Measurements from ENCODE around the gene TMIGD1. TPM values are rescaled to one million over a fixed set of nuclear protein-coding genes. Genes with fewer than 3 reads are reported as not detected.

Gene TMIGD1
- total and polyA plus RNA-seq, 5 donors from 2014 or later, result not detected

GRCh38 chr17:30291543-30292285, 42.1 kb downstream of the TMIGD1 start, which contains the start of gene BLMH:
Gene BLMH, minus strand, starts transcription at chr17:30291944. Its CDS starts 125 bp downstream, at chr17:30291819.
- peak; percentile 82 to 85 for ATAC-seq (ENCODE audit: low read depth in 2 of 2)

GRCh38 chr17:30290696-30291542, 42.9 kb downstream of the TMIGD1 start:
- no peaks in the 10 kb centered on the region for H3K9me3 Mint-ChIP-seq
- peaks cover 0 to 22% (median 17%) of the 10 kb centered on the region in 4 donors for H3K4me1 Mint-ChIP-seq
- Histone ChIP-seq H3K4me3 (ENCODE audit: low read depth, low read length) (peak overlapping the region; percentile 89), H3K27me3 (ENCODE audit: control insufficient read depth, insufficient read depth, low read length) (no peaks in the 10 kb centered on the region), H3K27ac (ENCODE audit: insufficient read depth, low read length, poor library complexity, severe bottlenecking) (no peak overlapping the region), H3K9me3 (ENCODE audit: control insufficient read depth in 2 of 2, low read length in 2 of 2) (no peaks in the 10 kb centered on the region), H3K36me3 (ENCODE audit: control insufficient read depth, insufficient read depth, low read length) (peaks cover 22% of the 10 kb centered on the region), H3K4me1 (ENCODE audit: control insufficient read depth, insufficient read depth, low read length, poor library complexity, severe bottlenecking) (peaks cover 23% of the 10 kb centered on the region)
- peak overlapping the region in 3 of 4 donors; percentile 93 to 95 (median 95) for H3K4me3 Mint-ChIP-seq
- H3K27me3 Mint-ChIP-seq, result no peaks in the 10 kb centered on the region
- ATAC-seq (ENCODE audit: low read depth in 2 of 2) (peak in 1 of 2 donors; percentile 25), DNase-seq (peak in 2 of 3 donors; percentile 11 to 46)
- H3K27ac Mint-ChIP-seq, result peak overlapping the region; percentile 45 to 92 (median 90)
- H3K36me3 Mint-ChIP-seq, result peaks cover 12% of the 10 kb centered on the region

More at GRCh38 chr17:30291543-30292285, 42.1 kb downstream of the TMIGD1 start, which contains the start of gene BLMH:
- H3K27me3 Mint-ChIP-seq, result no peaks in the 10 kb centered on the region
- peaks cover 8% of the 10 kb centered on the region for H3K36me3 Mint-ChIP-seq
- Histone ChIP-seq H3K36me3 (ENCODE audit: control insufficient read depth, insufficient read depth, low read length) (peaks cover 14% of the 10 kb centered on the region), H3K9me3 (ENCODE audit: control insufficient read depth in 2 of 2, low read length in 2 of 2) (no peaks in the 10 kb centered on the region), H3K4me3 (ENCODE audit: low read depth, low read length) (peak within 1 kb of the TSS; percentile 89), H3K27me3 (ENCODE audit: control insufficient read depth, insufficient read depth, low read length) (no peaks in the 10 kb centered on the region), H3K4me1 (ENCODE audit: control insufficient read depth, insufficient read depth, low read length, poor library complexity, severe bottlenecking) (peaks cover 23% of the 10 kb centered on the region), H3K27ac (ENCODE audit: insufficient read depth, low read length, poor library complexity, severe bottlenecking) (peak within 1 kb of the TSS; percentile 20)
- peak; percentile 67 to 85 (median 72) for DNase-seq
- no peaks in the 10 kb centered on the region for H3K9me3 Mint-ChIP-seq
- peaks cover 0 to 22% (median 17%) of the 10 kb centered on the region in 4 donors for H3K4me1 Mint-ChIP-seq
- H3K4me3 Mint-ChIP-seq, result peak within 1 kb of the TSS in 3 of 4 donors; percentile 93 to 95 (median 95)
- peak within 1 kb of the TSS; percentile 45 to 92 (median 90) for H3K27ac Mint-ChIP-seq

DNA sequence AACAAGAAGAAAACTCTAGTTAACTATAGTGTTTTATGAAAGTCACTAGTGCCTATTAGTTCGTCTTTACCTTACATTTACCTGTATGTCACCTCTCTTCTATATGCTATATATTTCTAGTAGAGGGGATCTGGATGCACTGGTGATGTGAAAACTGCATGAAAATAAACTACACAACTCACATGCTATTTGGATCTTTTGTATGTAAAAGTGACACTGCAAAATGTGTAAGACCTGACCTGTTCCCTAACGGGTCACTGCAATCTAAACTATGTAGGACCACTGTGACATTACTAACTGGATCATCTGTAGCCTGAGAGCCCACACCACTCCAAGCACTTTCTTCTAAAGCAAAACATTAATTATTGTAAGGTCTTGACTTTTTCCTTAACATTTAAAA, 43.8 kb downstream of the TMIGD1 start:
- Histone ChIP-seq H3K4me3 (ENCODE audit: low read depth, low read length) (peak overlapping the region; percentile 89), H3K9me3 (ENCODE audit: control insufficient read depth in 2 of 2, low read length in 2 of 2) (no peaks in the 10 kb centered on the region), H3K36me3 (ENCODE audit: control insufficient read depth, insufficient read depth, low read length) (peaks cover 30% of the 10 kb centered on the region), H3K27me3 (ENCODE audit: control insufficient read depth, insufficient read depth, low read length) (no peaks in the 10 kb centered on the region), H3K4me1 (ENCODE audit: control insufficient read depth, insufficient read depth, low read length, poor library complexity, severe bottlenecking) (peaks cover 23% of the 10 kb centered on the region), H3K27ac (ENCODE audit: insufficient read depth, low read length, poor library complexity, severe bottlenecking) (no peak overlapping the region)
- H3K27me3 Mint-ChIP-seq, result no peaks in the 10 kb centered on the region
- DNase-seq, result no peak
- peaks cover 0 to 22% (median 17%) of the 10 kb centered on the region in 4 donors for H3K4me1 Mint-ChIP-seq
- peaks cover 18% of the 10 kb centered on the region for H3K36me3 Mint-ChIP-seq
- no peak for ATAC-seq (ENCODE audit: low read depth in 2 of 2)
- H3K9me3 Mint-ChIP-seq, result no peaks in the 10 kb centered on the region
- no peak overlapping the region for H3K27ac Mint-ChIP-seq
- peak overlapping the region in 3 of 4 donors; percentile 93 to 95 (median 95) for H3K4me3 Mint-ChIP-seq

- no peak overlapping the region for H3K27ac ChIP-seq (ENCODE audit: insufficient read depth, low read length, poor library complexity, severe bottlenecking)
- Mint-ChIP-seq H3K9me3 (no peaks in the 10 kb centered on the region), H3K27ac (no peak overlapping the region), H3K27me3 (no peaks in the 10 kb centered on the region), H3K4me1 (peaks cover 0 to 2% (median 0%) of the 10 kb centered on the region in 4 donors), H3K4me3 (no peak overlapping the region), H3K36me3 (peaks cover 29% of the 10 kb centered on the region)
- H3K9me3 ChIP-seq (ENCODE audit: control insufficient read depth in 2 of 2, low read length in 2 of 2), result no peaks in the 10 kb centered on the region
- ATAC-seq (ENCODE audit: low read depth in 2 of 2) (no peak), DNase-seq (no peak)
- H3K4me1 ChIP-seq (ENCODE audit: control insufficient read depth, insufficient read depth, low read length, poor library complexity, severe bottlenecking), result no peaks in the 10 kb centered on the region
- peaks cover 37% of the 10 kb centered on the region for H3K36me3 ChIP-seq (ENCODE audit: control insufficient read depth, insufficient read depth, low read length)
- no peak overlapping the region for H3K4me3 ChIP-seq (ENCODE audit: low read depth, low read length)
- H3K27me3 ChIP-seq (ENCODE audit: control insufficient read depth, insufficient read depth, low read length), result no peaks in the 10 kb centered on the region
These were observed 54.7 kb downstream of the TMIGD1 start for GRCh38 chr17:30279156-30279555.

DNA sequence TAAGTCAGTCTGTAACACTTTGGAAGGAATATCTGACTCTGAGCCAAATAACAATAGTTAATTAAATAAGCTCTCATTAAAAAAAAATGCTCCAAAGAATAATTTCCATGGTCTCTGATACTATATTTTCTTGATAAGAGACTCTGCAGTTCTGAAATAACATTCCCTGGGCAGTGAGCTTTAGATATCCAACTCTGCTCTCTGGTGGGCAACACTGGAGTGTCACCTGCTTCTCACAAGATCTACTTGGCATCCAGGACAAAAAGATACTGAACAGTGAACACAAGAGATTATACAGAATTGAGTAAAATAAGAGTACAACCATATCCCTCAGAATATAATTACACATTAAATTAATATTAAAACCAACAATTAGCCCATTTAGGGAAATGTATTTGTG, 55.8 kb downstream of the TMIGD1 start:
- Histone ChIP-seq H3K36me3 (ENCODE audit: control insufficient read depth, insufficient read depth, low read length) (peaks cover 45% of the 10 kb centered on the region), H3K9me3 (ENCODE audit: control insufficient read depth in 2 of 2, low read length in 2 of 2) (no peaks in the 10 kb centered on the region), H3K4me3 (ENCODE audit: low read depth, low read length) (no peak overlapping the region), H3K27me3 (ENCODE audit: control insufficient read depth, insufficient read depth, low read length) (no peaks in the 10 kb centered on the region), H3K27ac (ENCODE audit: insufficient read depth, low read length, poor library complexity, severe bottlenecking) (no peak overlapping the region), H3K4me1 (ENCODE audit: control insufficient read depth, insufficient read depth, low read length, poor library complexity, severe bottlenecking) (no peaks in the 10 kb centered on the region)
- DNase-seq (peak in 1 of 3 donors; percentile 23), ATAC-seq (ENCODE audit: low read depth in 2 of 2) (no peak)
- peaks cover 0 to 2% (median 0%) of the 10 kb centered on the region in 4 donors for H3K4me1 Mint-ChIP-seq
- no peaks in the 10 kb centered on the region for H3K27me3 Mint-ChIP-seq
- H3K9me3 Mint-ChIP-seq, result no peaks in the 10 kb centered on the region
- no peak overlapping the region for H3K27ac Mint-ChIP-seq
- peaks cover 39% of the 10 kb centered on the region for H3K36me3 Mint-ChIP-seq
- H3K4me3 Mint-ChIP-seq, result no peak overlapping the region

DNA sequence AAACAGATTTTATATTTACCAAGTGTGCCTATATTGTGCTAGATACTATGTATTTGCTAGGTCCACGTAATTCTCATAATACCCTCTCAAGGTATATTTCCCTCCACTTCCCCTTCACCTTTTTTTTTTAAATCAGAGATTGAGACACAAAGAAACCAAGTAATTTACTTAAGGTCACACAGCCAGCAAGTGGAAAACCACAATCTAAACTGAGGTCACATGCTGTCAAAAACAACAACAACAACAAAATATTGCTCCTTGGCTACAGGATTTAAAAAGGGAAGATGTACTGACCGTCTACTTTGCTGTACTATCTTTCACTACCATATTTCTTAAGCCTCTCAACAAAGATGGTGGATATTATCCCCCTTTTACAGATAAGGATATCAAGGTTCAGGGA, 57.9 kb downstream of the TMIGD1 start:
- Histone ChIP-seq H3K27me3 (ENCODE audit: control insufficient read depth, insufficient read depth, low read length) (no peaks in the 10 kb centered on the region), H3K4me1 (ENCODE audit: control insufficient read depth, insufficient read depth, low read length, poor library complexity, severe bottlenecking) (no peaks in the 10 kb centered on the region), H3K27ac (ENCODE audit: insufficient read depth, low read length, poor library complexity, severe bottlenecking) (no peak overlapping the region), H3K9me3 (ENCODE audit: control insufficient read depth in 2 of 2, low read length in 2 of 2) (no peaks in the 10 kb centered on the region), H3K4me3 (ENCODE audit: low read depth, low read length) (no peak overlapping the region), H3K36me3 (ENCODE audit: control insufficient read depth, insufficient read depth, low read length) (peaks cover 55% of the 10 kb centered on the region)
- no peak for DNase-seq
- Mint-ChIP-seq H3K4me1 (peaks cover 0 to 7% (median 0%) of the 10 kb centered on the region in 4 donors), H3K27ac (peak overlapping the region in 2 of 3 donors; percentile 5 to 22), H3K9me3 (no peaks in the 10 kb centered on the region), H3K27me3 (no peaks in the 10 kb centered on the region), H3K4me3 (no peak overlapping the region), H3K36me3 (peaks cover 50% of the 10 kb centered on the region)
- ATAC-seq (ENCODE audit: low read depth in 2 of 2), result no peak

- Histone ChIP-seq H3K27ac (ENCODE audit: insufficient read depth, low read length, poor library complexity, severe bottlenecking) (no peak overlapping the region), H3K4me3 (ENCODE audit: low read depth, low read length) (no peak overlapping the region), H3K9me3 (ENCODE audit: control insufficient read depth in 2 of 2, low read length in 2 of 2) (no peaks in the 10 kb centered on the region), H3K27me3 (ENCODE audit: control insufficient read depth, insufficient read depth, low read length) (no peaks in the 10 kb centered on the region), H3K36me3 (ENCODE audit: control insufficient read depth, insufficient read depth, low read length) (peaks cover 63% of the 10 kb centered on the region), H3K4me1 (ENCODE audit: control insufficient read depth, insufficient read depth, low read length, poor library complexity, severe bottlenecking) (no peaks in the 10 kb centered on the region)
- DNase-seq (no peak), ATAC-seq (ENCODE audit: low read depth in 2 of 2) (no peak)
- H3K4me1 Mint-ChIP-seq, result peaks cover 0 to 5% (median 0%) of the 10 kb centered on the region in 4 donors
- H3K27me3 Mint-ChIP-seq, result no peaks in the 10 kb centered on the region
- no peak overlapping the region for H3K4me3 Mint-ChIP-seq
- peaks cover 51% of the 10 kb centered on the region for H3K36me3 Mint-ChIP-seq
- H3K27ac Mint-ChIP-seq, result no peak overlapping the region
- H3K9me3 Mint-ChIP-seq, result no peaks in the 10 kb centered on the region
These were observed 59.0 kb downstream of the TMIGD1 start for GRCh38 chr17:30274887-30275286.
